IMR-90 (cell line): Measurements from ENCODE around the gene KCNMA1. TPM values are rescaled to one million over a fixed set of nuclear protein-coding genes. Genes with fewer than 3 reads are reported as not detected.

Source experiments
- ATAC-seq: fragments of 200-7000 bp; cut with Tn5 transposase; 2 replicates; pipeline ENCODE4 v1.9.1; 2020; ENCODE audit warnings: low read depth, mild to moderate bottlenecking, moderate library complexity
- BruUV-seq: library from RNA; stranded (reverse); fragments of 400-500 nt; replicated peaks from 2 replicates; lab custom pipeline; 2021; lab: Mats Ljungman, UMichigan
- CTCF ChIA-PET: fragments of 300-600 bp; formaldehyde crosslinking; extraction: SDS; loops from one replicate; lab custom pipeline; 2021; ENCODE audit warnings: antibody characterized with exemption; lab: Yijun Ruan, JAX
- POLR2A ChIA-PET: fragments of 300-600 bp; sonication (Branson Sonifier 250); formaldehyde crosslinking; loops from one replicate; lab custom pipeline; 2022; ENCODE audit warnings: antibody characterized with exemption; ENCODE audit not compliant: unreplicated experiment; lab: Charles Lee
- DNase-seq: peaks from one replicate; pipeline ENCODE4 v3.0.0; 2013
- H2AFZ ChIP-seq: replicated peaks from 2 replicates; pipeline ENCODE3; 2013; ENCODE audit warnings: low read length, mild to moderate bottlenecking; ENCODE audit not compliant: poor library complexity
- H2AK5ac ChIP-seq: 2 replicates; pipeline ENCODE4 v1.6.1; 2013; ENCODE audit warnings: low read depth, low read length, inconsistent platforms
- H2AK9ac ChIP-seq: replicated peaks from 2 replicates; pipeline ENCODE3; 2013; ENCODE audit warnings: mild to moderate bottlenecking, low read depth, low read length, moderate library complexity; ENCODE audit not compliant: poor library complexity
- H2BK120ac ChIP-seq: 2 replicates; pipeline ENCODE4 v1.6.1; 2013; ENCODE audit warnings: low read depth, low read length, inconsistent platforms
- H2BK15ac ChIP-seq: 3 replicates; pipeline ENCODE4 v1.6.1; 2013; ENCODE audit warnings: low read depth, low read length, inconsistent platforms
- H2BK20ac ChIP-seq: 2 replicates; pipeline ENCODE4 v1.6.1; 2013; ENCODE audit warnings: low read depth, mild to moderate bottlenecking, inconsistent platforms, low read length, moderate library complexity
- H2BK5ac ChIP-seq: 2 replicates; pipeline ENCODE4 v1.6.1; 2013; ENCODE audit warnings: mild to moderate bottlenecking, low read depth, low read length, inconsistent platforms; ENCODE audit not compliant: poor library complexity, severe bottlenecking
- H3K14ac ChIP-seq: replicated peaks from 2 replicates; pipeline ENCODE4 v1.6.1; 2013; ENCODE audit warnings: low read depth, low read length, inconsistent platforms
- H3K18ac ChIP-seq: 2 replicates; pipeline ENCODE4 v1.6.1; 2013; ENCODE audit warnings: low read depth, low read length, control low read depth
- H3K23ac ChIP-seq: 2 replicates; pipeline ENCODE4 v1.6.1; 2013; ENCODE audit warnings: low read depth, low read length, inconsistent platforms
- H3K27ac ChIP-seq: 2 replicates; pipeline ENCODE4 v1.5.1; 2013; ENCODE audit warnings: mild to moderate bottlenecking, control low read depth, low read length; ENCODE audit not compliant: insufficient read depth
- H3K27me3 ChIP-seq: 2 replicates; pipeline ENCODE4 v1.6.1; 2013; ENCODE audit warnings: low read length; ENCODE audit not compliant: control insufficient read depth, insufficient read depth
- H3K36me3 ChIP-seq: 2 replicates; pipeline ENCODE4 v1.6.1; 2013; ENCODE audit warnings: low read length, mixed read lengths; ENCODE audit not compliant: control insufficient read depth, insufficient read depth
- H3K4ac ChIP-seq: 2 replicates; pipeline ENCODE4 v1.6.1; 2013; ENCODE audit warnings: low read depth, low read length, inconsistent platforms
- H3K4me1 ChIP-seq: 2 replicates; pipeline ENCODE4 v1.6.1; 2013; ENCODE audit warnings: low read length, mixed read lengths; ENCODE audit not compliant: control insufficient read depth, insufficient read depth
- H3K4me2 ChIP-seq: 2 replicates; pipeline ENCODE4 v1.6.1; 2013; ENCODE audit warnings: low read depth, mild to moderate bottlenecking, control low read depth, low read length, moderate library complexity
- H3K4me3 ChIP-seq: 2 replicates; pipeline ENCODE4 v1.5.1; 2013; ENCODE audit warnings: low read depth, mild to moderate bottlenecking, control low read depth, low read length, moderate library complexity; ENCODE audit not compliant: insufficient read depth
- H3K56ac ChIP-seq: 2 replicates; pipeline ENCODE4 v1.6.1; 2013; ENCODE audit warnings: low read length, inconsistent platforms; ENCODE audit not compliant: insufficient read depth; ENCODE audit errors: extremely low read depth
- H3K79me1 ChIP-seq, 2 experiments: 2 replicates each; pipeline ENCODE4 v1.6.1; 2013; ENCODE audit warnings: low read length in 2 of 2, inconsistent platforms in 1 of 2, low read depth in 1 of 2
- H3K9ac ChIP-seq: 2 replicates; pipeline ENCODE4 v1.6.1; 2013; ENCODE audit warnings: low read depth, low read length, control low read depth
- H3K9me1 ChIP-seq: 2 replicates; pipeline ENCODE4 v1.6.1; 2013; ENCODE audit warnings: low read length, inconsistent platforms; ENCODE audit not compliant: insufficient read depth
- H3K9me3 ChIP-seq: 2 replicates; pipeline ENCODE4 v1.6.1; 2013; ENCODE audit warnings: low read length; ENCODE audit not compliant: control insufficient read depth, insufficient read depth
- H4K20me1 ChIP-seq: 2 replicates; pipeline ENCODE4 v1.6.1; 2013; ENCODE audit warnings: low read length, inconsistent platforms; ENCODE audit not compliant: insufficient read depth
- H4K5ac ChIP-seq: 2 replicates; pipeline ENCODE4 v1.6.1; 2013; ENCODE audit warnings: mild to moderate bottlenecking, low read depth, low read length, control low read depth
- H4K8ac ChIP-seq, 2 experiments: 2 replicates each; pipeline ENCODE4 v1.6.1; 2013; ENCODE audit warnings: low read depth in 2 of 2, low read length in 2 of 2, control low read depth in 1 of 2, inconsistent platforms in 1 of 2
- H4K91ac ChIP-seq: 2 replicates; pipeline ENCODE4 v1.6.1; 2013; ENCODE audit warnings: low read depth, low read length, inconsistent platforms; ENCODE audit not compliant: insufficient read depth
- BHLHE40 ChIP-seq: fragments of 150-350 bp; IDR thresholded peaks from 2 replicates; pipeline ENCODE4 v1.6.1; 2016; ENCODE audit warnings: mild to moderate bottlenecking, low read depth, low read length
- MAZ ChIP-seq: IDR thresholded peaks from 2 replicates; pipeline ENCODE4 v1.6.1; 2012; ENCODE audit warnings: low read depth, mild to moderate bottlenecking, low read length, improper control_type of control experiment, moderate library complexity, borderline replicate concordance
- POLR2A ChIP-seq: IDR thresholded peaks from 2 replicates; pipeline ENCODE4 v1.6.1; 2012; ENCODE audit warnings: mild to moderate bottlenecking, low read depth, low read length
- RCOR1 ChIP-seq: IDR thresholded peaks from 2 replicates; pipeline ENCODE4 v1.6.1; 2012; ENCODE audit warnings: mild to moderate bottlenecking, low read length, improper control_type of control experiment; ENCODE audit not compliant: insufficient replicate concordance
- WGBS, 2 experiments: methylation state at CpG; one replicate each; pipeline versions ENCODE4 v1.1.5 to v1.1.7; 2013; ENCODE audit warnings: missing lambda C conversion rate in 2 of 2; ENCODE audit not compliant: insufficient read length in 1 of 2; ENCODE audit errors: extremely low coverage in 2 of 2; 5-methylcytosine and 5-hydroxymethylcytosine counted together
- dilution Hi-C: fragments of 300-500 bp; cut with HindIII; formaldehyde crosslinking; loops from one replicate; pipeline ENCODE4 v1.14.3; 2018; ENCODE audit warnings: low sequenced_read_pairs; ENCODE audit not compliant: unreplicated experiment
- in situ Hi-C: fragments of 300-500 bp; cut with MboI; formaldehyde crosslinking; loops from 3 replicates; pipeline ENCODE4 v1.14.3; 2019; ENCODE audit warnings: low sequenced_read_pairs, inconsistent platforms, mixed read lengths
- intact Hi-C: fragments of 100-400 bp; cut with micrococcal nuclease; formaldehyde crosslinking; loops from 2 replicates; pipeline ENCODE4 v1.10.0; 2022
- polyA plus RNA-seq, 3 experiments: library from polyadenylated mRNA; depleted of rRNA; stranded (reverse); fragments of >200 nt; gene quantifications; 2 replicates each; pipeline ENCODE4 v1.2.3, GENCODE V29; 2012; ENCODE audit warnings: low replicate concordance in 1 of 3
- total RNA-seq: library from RNA; depleted of rRNA; stranded (reverse); fragments of >200 nt; gene quantifications from 2 replicates; pipeline ENCODE4 v1.2.3, GENCODE V29; 2012
- TF ChIP-seq, protein P1 (sequence below): fragments of 150-350 bp; IDR thresholded peaks from 2 replicates; pipeline ENCODE4 v1.6.1; 2017; ENCODE audit warnings: mild to moderate bottlenecking, antibody characterized with exemption, low read length, low read depth
- TF ChIP-seq, protein P2 (sequence below): fragments of 150-350 bp; IDR thresholded peaks from 2 replicates; pipeline ENCODE4 v1.6.1; 2016; ENCODE audit warnings: low read depth, mild to moderate bottlenecking, low read length, moderate library complexity, borderline replicate concordance
- TF ChIP-seq, protein P3 (sequence below): conservative IDR thresholded peaks from 2 replicates; pipeline ENCODE4 v1.5.1; 2012; ENCODE audit warnings: mild to moderate bottlenecking, low read depth, low read length, improper control_type of control experiment

Gene KCNMA1
- total and polyA plus RNA-seq, 2 of the 4 experiments (the other 2 are of a cell fraction), result 25.6 to 29.6 TPM

DNA sequence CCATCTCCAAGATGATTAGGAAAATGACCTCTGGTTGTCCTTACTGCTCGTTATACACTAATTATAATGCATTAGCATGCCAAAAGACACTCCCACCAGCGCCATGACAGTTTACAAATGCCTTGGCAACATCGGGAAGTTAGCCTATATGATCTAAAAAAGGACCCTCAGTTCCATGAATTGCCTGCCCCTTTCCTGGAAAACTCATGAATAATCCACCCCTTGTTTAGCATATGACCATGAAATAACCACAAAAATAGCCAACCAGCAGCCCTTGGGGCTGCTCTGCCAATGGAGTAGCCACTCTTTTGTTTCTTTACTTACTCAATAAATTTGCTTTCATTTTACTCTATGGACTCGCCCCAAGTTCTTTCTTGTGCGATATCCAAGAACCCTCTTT, 41.6 kb upstream of the KCNMA1 start:
- no peak overlapping the region for H3K4ac ChIP-seq
- H3K9me3 ChIP-seq, result no peaks in the 10 kb centered on the region
- DNase-seq (no peak), ATAC-seq (no peak)
- peaks cover 42% of the 10 kb centered on the region for H3K27me3 ChIP-seq
- CTCF ChIA-PET, result no interaction called here
- no peak overlapping the region for H2BK15ac ChIP-seq
- H3K4me3 ChIP-seq, result no peak overlapping the region
- no peak overlapping the region for H3K23ac ChIP-seq
- H3K18ac ChIP-seq, result no peak overlapping the region
- H4K20me1 ChIP-seq, result no peaks in the 10 kb centered on the region
- no peak overlapping the region for H2AK5ac ChIP-seq
- TF ChIP-seq, protein P1, sequence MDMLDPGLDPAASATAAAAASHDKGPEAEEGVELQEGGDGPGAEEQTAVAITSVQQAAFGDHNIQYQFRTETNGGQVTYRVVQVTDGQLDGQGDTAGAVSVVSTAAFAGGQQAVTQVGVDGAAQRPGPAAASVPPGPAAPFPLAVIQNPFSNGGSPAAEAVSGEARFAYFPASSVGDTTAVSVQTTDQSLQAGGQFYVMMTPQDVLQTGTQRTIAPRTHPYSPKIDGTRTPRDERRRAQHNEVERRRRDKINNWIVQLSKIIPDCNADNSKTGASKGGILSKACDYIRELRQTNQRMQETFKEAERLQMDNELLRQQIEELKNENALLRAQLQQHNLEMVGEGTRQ, result no peak
- TF ChIP-seq POLR2A (no peak), BHLHE40 (no peak), RCOR1 (no peak), MAZ (no peak)
- TF ChIP-seq, protein P2, sequence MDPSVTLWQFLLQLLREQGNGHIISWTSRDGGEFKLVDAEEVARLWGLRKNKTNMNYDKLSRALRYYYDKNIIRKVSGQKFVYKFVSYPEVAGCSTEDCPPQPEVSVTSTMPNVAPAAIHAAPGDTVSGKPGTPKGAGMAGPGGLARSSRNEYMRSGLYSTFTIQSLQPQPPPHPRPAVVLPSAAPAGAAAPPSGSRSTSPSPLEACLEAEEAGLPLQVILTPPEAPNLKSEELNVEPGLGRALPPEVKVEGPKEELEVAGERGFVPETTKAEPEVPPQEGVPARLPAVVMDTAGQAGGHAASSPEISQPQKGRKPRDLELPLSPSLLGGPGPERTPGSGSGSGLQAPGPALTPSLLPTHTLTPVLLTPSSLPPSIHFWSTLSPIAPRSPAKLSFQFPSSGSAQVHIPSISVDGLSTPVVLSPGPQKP, result no peak
- TF ChIP-seq, protein P3, sequence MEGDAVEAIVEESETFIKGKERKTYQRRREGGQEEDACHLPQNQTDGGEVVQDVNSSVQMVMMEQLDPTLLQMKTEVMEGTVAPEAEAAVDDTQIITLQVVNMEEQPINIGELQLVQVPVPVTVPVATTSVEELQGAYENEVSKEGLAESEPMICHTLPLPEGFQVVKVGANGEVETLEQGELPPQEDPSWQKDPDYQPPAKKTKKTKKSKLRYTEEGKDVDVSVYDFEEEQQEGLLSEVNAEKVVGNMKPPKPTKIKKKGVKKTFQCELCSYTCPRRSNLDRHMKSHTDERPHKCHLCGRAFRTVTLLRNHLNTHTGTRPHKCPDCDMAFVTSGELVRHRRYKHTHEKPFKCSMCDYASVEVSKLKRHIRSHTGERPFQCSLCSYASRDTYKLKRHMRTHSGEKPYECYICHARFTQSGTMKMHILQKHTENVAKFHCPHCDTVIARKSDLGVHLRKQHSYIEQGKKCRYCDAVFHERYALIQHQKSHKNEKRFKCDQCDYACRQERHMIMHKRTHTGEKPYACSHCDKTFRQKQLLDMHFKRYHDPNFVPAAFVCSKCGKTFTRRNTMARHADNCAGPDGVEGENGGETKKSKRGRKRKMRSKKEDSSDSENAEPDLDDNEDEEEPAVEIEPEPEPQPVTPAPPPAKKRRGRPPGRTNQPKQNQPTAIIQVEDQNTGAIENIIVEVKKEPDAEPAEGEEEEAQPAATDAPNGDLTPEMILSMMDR, result no peak
- H2AK9ac ChIP-seq, result no peak overlapping the region
- intact Hi-C loops (no loop called here), in situ Hi-C loops (no loop called here), dilution Hi-C loops (no loop called here)
- no peaks in the 10 kb centered on the region for H3K9me1 ChIP-seq
- BruUV-seq, result no TSS peak
- H4K8ac ChIP-seq, result no peak overlapping the region
- H3K14ac ChIP-seq, result no peak overlapping the region
- no peaks in the 10 kb centered on the region for H3K4me1 ChIP-seq
- H2BK5ac ChIP-seq, result no peak overlapping the region
- WGBS, 2 experiments, result 37% methylated on average over 3 of the region's 5 CpGs; no CpG with 5 or more reads in 1 of the 2 experiments
- POLR2A ChIA-PET, result no interaction called here
- no peak overlapping the region for H3K27ac ChIP-seq
- H3K4me2 ChIP-seq, result no peak overlapping the region
- H3K36me3 ChIP-seq, result no peaks in the 10 kb centered on the region
- no peak overlapping the region for H4K91ac ChIP-seq
- H3K79me1 ChIP-seq, result no peaks in the 10 kb centered on the region
- H2BK120ac ChIP-seq, result no peak overlapping the region
- H4K5ac ChIP-seq, result no peak overlapping the region
- no peak overlapping the region for H2BK20ac ChIP-seq
- H3K9ac ChIP-seq, result no peak overlapping the region
- no peak overlapping the region for H3K56ac ChIP-seq
- H2AFZ ChIP-seq, result no peak overlapping the region
